NCI-H748 (cell line): ENCODE results near the gene DAD1.
"Not testable (repeated sequence)": the region's sequence is repeated elsewhere in the genome, so short reads cannot be mapped to it uniquely, and the experiment has no call there.

Experiments
- DNase-seq: peaks from one replicate; lab custom pipeline; 2025; ENCODE audit not compliant: unreplicated experiment; lab: John Stamatoyannopoulos, UW

Gene DAD1

GRCh38 chr14:22553861-22554497, 35.0 kb downstream of the DAD1 start:
- DNase-seq, result not testable (repeated sequence)

GRCh38 chr14:22553445-22553844, 35.6 kb downstream of the DAD1 start:
- no peak for DNase-seq

GRCh38 chr14:22552827-22553076, 36.3 kb downstream of the DAD1 start:
- no peak for DNase-seq

- no peak for DNase-seq
Observed at GRCh38 chr14:22552001-22552826, 36.8 kb downstream of the DAD1 start.

GRCh38 chr14:22551605-22551997, 37.4 kb downstream of the DAD1 start:
- DNase-seq, result no peak

DNA sequence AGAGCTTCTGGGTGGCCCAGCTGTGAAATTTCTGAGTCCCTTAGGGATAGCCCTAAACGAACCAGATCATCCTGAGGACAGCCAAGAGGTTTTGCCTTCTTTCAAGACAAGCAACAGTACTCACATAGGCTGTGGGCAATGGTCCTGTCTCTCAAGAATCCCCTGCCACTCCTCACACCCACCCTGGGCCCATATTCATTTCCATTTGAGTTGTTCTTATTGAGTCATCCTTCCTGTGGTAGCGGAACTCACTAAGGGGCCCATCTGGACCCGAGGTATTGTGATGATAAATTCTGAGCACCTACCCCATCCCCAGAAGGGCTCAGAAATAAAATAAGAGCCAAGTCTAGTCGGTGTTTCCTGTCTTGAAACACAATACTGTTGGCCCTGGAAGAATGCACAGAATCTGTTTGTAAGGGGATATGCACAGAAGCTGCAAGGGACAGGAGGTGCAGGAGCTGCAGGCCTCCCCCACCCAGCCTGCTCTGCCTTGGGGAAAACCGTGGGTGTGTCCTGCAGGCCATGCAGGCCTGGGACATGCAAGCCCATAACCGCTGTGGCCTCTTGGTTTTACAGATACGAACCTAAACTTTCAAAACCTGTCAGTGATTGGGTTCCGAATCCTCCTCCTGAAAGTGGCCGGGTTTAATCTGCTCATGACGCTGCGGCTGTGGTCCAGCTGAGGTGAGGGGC, 38.9 kb downstream of the DAD1 start:
- no peak for DNase-seq

GRCh38 chr14:22549324-22549962, 39.6 kb downstream of the DAD1 start:
- no peak for DNase-seq

GRCh38 chr14:22547948-22548750, 40.9 kb downstream of the DAD1 start:
- DNase-seq, result no peak

DNA sequence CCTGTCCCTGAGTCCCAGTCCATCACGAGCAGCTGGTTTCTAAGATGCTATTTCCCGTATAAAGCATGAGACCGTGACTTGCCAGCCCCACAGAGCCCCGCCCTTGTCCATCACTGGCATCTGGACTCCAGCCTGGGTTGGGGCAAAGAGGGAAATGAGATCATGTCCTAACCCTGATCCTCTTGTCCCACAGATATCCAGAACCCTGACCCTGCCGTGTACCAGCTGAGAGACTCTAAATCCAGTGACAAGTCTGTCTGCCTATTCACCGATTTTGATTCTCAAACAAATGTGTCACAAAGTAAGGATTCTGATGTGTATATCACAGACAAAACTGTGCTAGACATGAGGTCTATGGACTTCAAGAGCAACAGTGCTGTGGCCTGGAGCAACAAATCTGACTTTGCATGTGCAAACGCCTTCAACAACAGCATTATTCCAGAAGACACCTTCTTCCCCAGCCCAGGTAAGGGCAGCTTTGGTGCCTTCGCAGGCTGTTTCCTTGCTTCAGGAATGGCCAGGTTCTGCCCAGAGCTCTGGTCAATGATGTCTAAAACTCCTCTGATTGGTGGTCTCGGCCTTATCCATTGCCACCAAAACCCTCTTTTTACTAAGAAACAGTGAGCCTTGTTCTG, 41.6 kb downstream of the DAD1 start:
- DNase-seq, result no peak

- DNase-seq, result no peak
Observed at GRCh38 chr14:22546722-22547071, 42.3 kb downstream of the DAD1 start.

DNA sequence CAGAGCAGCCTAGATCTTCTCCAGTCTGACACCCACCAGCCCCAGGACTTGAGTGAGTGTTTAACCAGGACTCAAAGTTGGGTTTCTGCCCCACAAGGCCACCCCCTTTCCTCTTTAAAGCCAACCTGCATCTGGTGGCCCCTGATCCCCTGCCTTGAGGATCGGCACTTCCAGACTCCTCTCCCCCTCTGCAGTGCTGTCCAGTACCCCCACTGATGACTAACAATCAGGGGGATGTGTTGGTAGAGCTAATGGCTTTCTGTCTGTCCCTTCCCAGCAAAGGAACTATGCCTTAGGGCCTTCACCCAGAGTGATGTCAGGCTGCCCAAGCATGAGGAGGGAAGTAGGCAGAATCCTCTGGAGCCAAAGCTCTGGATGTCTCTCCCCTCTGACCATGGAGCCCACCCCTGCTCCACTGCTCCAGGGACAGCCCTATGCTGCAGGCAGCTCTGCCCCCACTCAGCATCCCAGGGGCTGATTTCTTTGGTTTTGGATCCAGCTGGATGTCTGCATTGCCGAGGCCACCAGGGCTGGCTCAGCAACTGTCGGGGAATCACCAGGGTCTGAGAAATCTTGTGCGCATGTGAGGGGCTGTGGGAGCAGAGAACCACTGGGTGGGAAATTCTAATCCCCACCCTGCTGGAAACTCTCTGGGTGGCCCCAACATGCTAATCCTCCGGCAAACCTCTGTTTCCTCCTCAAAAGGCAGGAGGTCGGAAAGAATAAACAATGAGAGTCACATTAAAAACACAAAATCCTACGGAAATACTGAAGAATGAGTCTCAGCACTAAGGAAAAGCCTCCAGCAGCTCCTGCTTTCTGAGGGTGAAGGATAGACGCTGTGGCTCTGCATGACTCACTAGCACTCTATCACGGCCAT, 42.9 kb downstream of the DAD1 start:
- no peak for DNase-seq

DNA sequence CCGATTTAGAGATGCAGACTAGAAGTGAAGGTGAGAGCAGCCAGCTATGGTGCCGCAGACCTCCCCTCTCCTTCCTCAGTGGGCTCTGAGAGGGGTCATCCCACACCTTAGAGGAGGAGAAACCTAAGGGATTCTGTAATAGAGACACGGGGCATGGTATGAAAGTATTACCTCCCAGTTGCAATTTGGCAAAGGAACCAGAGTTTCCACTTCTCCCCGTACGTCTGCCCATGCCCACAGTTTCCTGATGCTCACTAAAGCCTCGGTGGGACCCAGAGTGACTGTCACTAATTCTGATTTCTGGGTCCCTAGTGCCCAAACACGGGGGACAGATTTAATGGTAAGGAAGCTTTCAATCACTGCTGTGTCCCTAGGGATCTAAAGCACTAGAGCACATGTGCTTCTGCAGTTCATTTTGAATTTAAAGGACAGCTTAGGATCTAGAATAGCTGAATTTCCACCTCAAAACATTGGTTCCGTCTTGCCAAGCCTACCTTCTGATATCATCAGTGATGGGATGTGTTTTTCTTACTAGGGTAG, 44.1 kb downstream of the DAD1 start:
- no peak for DNase-seq

GRCh38 chr14:22544406-22544805, 44.6 kb downstream of the DAD1 start:
- no peak for DNase-seq

GRCh38 chr14:22543570-22544357, 45.3 kb downstream of the DAD1 start:
- DNase-seq, result not testable (repeated sequence)

DNA sequence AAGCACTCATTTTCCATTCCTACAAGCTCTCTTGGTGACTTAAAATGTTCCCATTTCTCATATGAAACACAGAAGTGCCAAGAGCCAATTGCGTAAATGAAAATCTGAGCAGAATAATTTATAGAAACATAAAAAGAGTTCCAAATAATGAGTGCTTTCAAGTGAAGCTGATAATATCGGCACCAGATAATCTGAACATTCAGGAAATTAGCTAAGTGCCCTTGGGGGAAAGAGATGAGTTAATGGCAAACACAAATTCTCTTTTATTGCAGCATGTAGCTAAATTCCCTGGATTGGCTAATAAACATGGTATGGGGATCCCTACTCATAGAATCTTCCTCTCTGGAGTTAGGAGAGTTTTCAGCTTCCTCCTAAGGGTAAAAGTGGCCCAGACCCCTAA, 46.7 kb downstream of the DAD1 start:
- DNase-seq, result no peak

- DNase-seq, result no peak
Observed at GRCh38 chr14:22541721-22542120, 47.3 kb downstream of the DAD1 start.

- no peak for DNase-seq
Observed at GRCh38 chr14:22540811-22541360, 48.1 kb downstream of the DAD1 start.

DNA sequence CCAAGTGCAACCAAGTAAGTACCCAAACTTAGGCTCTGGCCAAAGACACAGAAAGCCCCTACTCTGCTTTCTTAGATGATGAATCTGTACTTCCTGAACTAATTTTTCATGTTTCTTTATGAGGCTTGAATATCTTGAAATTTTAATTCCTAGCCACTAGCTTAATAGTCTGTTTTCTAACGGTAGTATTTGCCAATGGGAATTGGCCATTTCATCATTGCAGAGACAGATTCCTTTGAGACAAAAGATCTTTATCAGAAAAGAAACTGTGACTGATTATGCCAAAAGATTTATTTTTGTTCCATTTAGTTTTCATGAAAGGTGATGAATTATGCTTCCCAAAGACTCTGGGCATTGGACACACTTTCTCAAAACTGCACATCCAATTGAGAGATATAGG, 48.7 kb downstream of the DAD1 start:
- no peak for DNase-seq
